NCI-H82 treated with DMSO at 0.1 percent for 48 hours (cell line): Measurements from ENCODE around the gene TIAM2.
A peak's percentile ranks its signal among the peaks of the same experiment; 100 is the strongest.
"Not testable (repeated sequence)": the region's sequence is repeated elsewhere in the genome, so short reads cannot be mapped to it uniquely, and the experiment has no call there.

ENCODE experiments used
- DNase-seq: peaks from one replicate; lab custom pipeline; 2025; ENCODE audit not compliant: unreplicated experiment; lab: John Stamatoyannopoulos, UW

The TIAM2 gene

GRCh38 chr6:155223646-155224451 is 228.7 kb downstream of the TIAM2 start:
- DNase-seq: no peak

- no peak for DNase-seq
Measured at GRCh38 chr6:155224618-155225017, 229.5 kb downstream of the TIAM2 start.

- no peak for DNase-seq
Measured at GRCh38 chr6:155227046-155227445, 231.9 kb downstream of the TIAM2 start.

GRCh38 chr6:155228546-155229166 is 233.5 kb downstream of the TIAM2 start:
- DNase-seq: no peak

GRCh38 chr6:155230975-155231374 is 235.9 kb downstream of the TIAM2 start:
- DNase-seq: not testable (repeated sequence)

GRCh38 chr6:155232848-155233247 is 237.7 kb downstream of the TIAM2 start:
- DNase-seq: no peak

GRCh38 chr6:155234167-155234566 is 239.1 kb downstream of the TIAM2 start:
- DNase-seq: no peak

GRCh38 chr6:155234687-155235086 is 239.6 kb downstream of the TIAM2 start:
- DNase-seq: no peak

- no peak for DNase-seq
Measured at GRCh38 chr6:155235087-155235486, 240.0 kb downstream of the TIAM2 start.

GRCh38 chr6:155237613-155238012 is 242.5 kb downstream of the TIAM2 start:
- no peak for DNase-seq

GRCh38 chr6:155240905-155241600 is 245.9 kb downstream of the TIAM2 start:
- no peak for DNase-seq

GRCh38 chr6:155241966-155242365 is 246.9 kb downstream of the TIAM2 start:
- DNase-seq: no peak

GRCh38 chr6:155244434-155244833 is 249.3 kb downstream of the TIAM2 start:
- DNase-seq: peak; percentile 91

GRCh38 chr6:155245193-155245592 is 250.1 kb downstream of the TIAM2 start:
- DNase-seq: no peak

- DNase-seq: no peak
Measured at GRCh38 chr6:155245831-155246230, 250.7 kb downstream of the TIAM2 start.

GRCh38 chr6:155246825-155247224 is 251.7 kb downstream of the TIAM2 start:
- DNase-seq: no peak

- no peak for DNase-seq
Measured at GRCh38 chr6:155247618-155248007, 252.5 kb downstream of the TIAM2 start.

GRCh38 chr6:155248008-155249001 is 253.2 kb downstream of the TIAM2 start:
- DNase-seq: no peak

- DNase-seq: no peak
Measured at GRCh38 chr6:155250701-155251381, 255.7 kb downstream of the TIAM2 start.

- no peak for DNase-seq
Measured at GRCh38 chr6:155252581-155252980, 257.5 kb downstream of the TIAM2 start.
